GM20000 (cell line): ENCODE measurements around the gene CARD6.
"Not testable (repeated sequence)": the region's sequence is repeated elsewhere in the genome, so short reads cannot be mapped to it uniquely, and the experiment has no call there.

Experiments
- DNase-seq: peaks from one replicate; pipeline ENCODE4 v3.0.0; 2012; ENCODE audit warnings: low spot score
- TF ChIP-seq, protein P1 (sequence below): IDR thresholded peaks from 2 replicates; pipeline ENCODE4 v1.5.1; 2012; ENCODE audit warnings: mild to moderate bottlenecking, control low read depth; ENCODE audit errors: extremely low read depth, missing control alignments

Gene CARD6

DNA sequence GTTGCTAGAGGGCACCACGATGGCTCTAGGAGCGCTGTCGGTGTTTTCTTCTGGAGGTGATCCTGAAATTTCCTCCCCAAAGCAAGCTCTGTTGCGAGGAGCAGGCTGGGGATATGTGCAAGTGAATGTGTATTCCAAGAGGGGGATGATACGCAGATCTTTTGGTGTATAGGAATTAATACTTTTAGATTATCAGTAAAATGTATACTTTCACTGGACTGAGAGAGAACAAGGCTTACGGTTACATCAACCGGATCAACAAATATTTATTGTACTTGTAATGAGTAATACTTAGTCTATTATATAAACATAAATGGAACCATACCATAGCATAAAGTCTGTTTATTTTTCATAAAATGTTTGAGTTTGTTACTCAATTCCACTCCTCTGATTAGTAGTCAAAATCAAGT, 42.4 kb upstream of the CARD6 start:
- TF ChIP-seq, protein P1, sequence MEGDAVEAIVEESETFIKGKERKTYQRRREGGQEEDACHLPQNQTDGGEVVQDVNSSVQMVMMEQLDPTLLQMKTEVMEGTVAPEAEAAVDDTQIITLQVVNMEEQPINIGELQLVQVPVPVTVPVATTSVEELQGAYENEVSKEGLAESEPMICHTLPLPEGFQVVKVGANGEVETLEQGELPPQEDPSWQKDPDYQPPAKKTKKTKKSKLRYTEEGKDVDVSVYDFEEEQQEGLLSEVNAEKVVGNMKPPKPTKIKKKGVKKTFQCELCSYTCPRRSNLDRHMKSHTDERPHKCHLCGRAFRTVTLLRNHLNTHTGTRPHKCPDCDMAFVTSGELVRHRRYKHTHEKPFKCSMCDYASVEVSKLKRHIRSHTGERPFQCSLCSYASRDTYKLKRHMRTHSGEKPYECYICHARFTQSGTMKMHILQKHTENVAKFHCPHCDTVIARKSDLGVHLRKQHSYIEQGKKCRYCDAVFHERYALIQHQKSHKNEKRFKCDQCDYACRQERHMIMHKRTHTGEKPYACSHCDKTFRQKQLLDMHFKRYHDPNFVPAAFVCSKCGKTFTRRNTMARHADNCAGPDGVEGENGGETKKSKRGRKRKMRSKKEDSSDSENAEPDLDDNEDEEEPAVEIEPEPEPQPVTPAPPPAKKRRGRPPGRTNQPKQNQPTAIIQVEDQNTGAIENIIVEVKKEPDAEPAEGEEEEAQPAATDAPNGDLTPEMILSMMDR = no peak

DNA sequence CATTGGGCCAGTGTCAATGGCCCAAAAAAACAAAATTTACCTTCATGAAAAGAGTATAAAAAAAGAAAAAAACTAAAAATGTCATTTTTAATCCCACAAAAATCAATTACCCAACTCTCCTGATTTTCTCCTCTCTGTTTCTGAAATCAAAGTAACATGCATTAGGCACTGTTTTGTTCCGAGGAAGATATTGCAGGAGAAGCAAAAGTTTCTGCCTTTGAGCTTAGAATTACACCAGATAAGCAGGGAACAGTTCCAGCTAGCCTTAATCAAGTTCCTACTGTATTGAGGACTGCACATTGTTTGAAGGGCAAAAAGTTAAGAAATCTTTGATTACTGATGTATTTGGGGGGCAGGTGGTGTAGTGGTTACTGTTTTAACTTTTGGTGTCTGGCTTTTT, 41.9 kb upstream of the CARD6 start:
- TF ChIP-seq, protein P1 = no peak
- DNase-seq = no peak

More for the DNA sequence above, 42.4 kb upstream of the CARD6 start:
- DNase-seq = no peak

- DNase-seq = no peak
- TF ChIP-seq, protein P1 = no peak
Observed at GRCh38 chr5:40801771-40802562, 39.2 kb upstream of the CARD6 start.

DNA sequence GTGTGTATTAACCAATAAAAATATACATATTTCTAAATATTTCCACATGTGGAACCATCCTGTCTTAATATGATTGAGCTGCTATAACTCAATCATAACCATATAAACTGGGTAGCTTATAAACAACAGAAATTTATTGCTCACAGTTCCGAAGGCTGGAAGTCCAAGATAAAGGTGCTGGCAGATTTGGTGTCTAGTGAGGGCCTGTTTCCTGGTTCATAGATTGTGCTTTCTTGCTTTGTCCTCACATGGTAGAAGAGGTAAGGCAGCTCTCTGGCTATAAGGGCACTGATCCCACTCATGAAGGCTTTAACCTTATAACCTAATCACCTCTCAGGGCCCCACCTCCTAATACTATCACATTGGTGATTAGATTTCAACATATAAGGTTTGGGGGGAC, 29.0 kb upstream of the CARD6 start:
- TF ChIP-seq, protein P1 = no peak
- DNase-seq = no peak

- no peak for DNase-seq
Observed at GRCh38 chr5:40813698-40814281, 27.4 kb upstream of the CARD6 start.

GRCh38 chr5:40823459-40823858, 17.7 kb upstream of the CARD6 start:
- no peak for DNase-seq
- TF ChIP-seq, protein P1 = no peak

More at GRCh38 chr5:40813698-40814281, 27.4 kb upstream of the CARD6 start:
- TF ChIP-seq, protein P1 = no peak

- DNase-seq = not testable (repeated sequence)
Observed at GRCh38 chr5:40825461-40826043, 15.6 kb upstream of the CARD6 start.
